Sigmoid colon (tissue), 4 donors: ENCODE results near the gene ANKS4B.

Experiments used
- CTCF ChIP-seq, 4 experiments: fragments of 450-650 bp in 3 of 4; fragments of 200-600 bp in 1 of 4; IDR thresholded peaks; one replicate each; pipeline ENCODE4 v1.5.1; 2016 to 2019; ENCODE audit warnings: antibody characterized with exemption in 4 of 4, mild to moderate bottlenecking in 3 of 4, moderate library complexity in 2 of 4
- EP300 ChIP-seq, 4 donors: sonication (generic); formaldehyde crosslinking; IDR thresholded peaks; one replicate each; pipeline ENCODE4 v1.6.1; 2017; ENCODE audit warnings: antibody characterized with exemption in 4 of 4
- POLR2A ChIP-seq, 2 donors: fragments of 450-650 bp; IDR thresholded peaks; one replicate each; pipeline ENCODE4 v1.6.1; 2016; ENCODE audit warnings: antibody characterized with exemption in 2 of 2, mild to moderate bottlenecking in 2 of 2, moderate library complexity in 2 of 2
- POLR2AphosphoS5 ChIP-seq, 4 donors: sonication (generic); formaldehyde crosslinking; IDR thresholded peaks; one replicate each; pipeline ENCODE4 v1.6.1; 2017; ENCODE audit warnings: antibody characterized with exemption in 4 of 4

GRCh38 chr16:21277045-21277926, 43.8 kb downstream of the ANKS4B start:
- no peak for TF ChIP-seq CTCF (IDR thresholded peaks at IDR 0.05)
- no peak for TF ChIP-seq POLR2AphosphoS5 (IDR thresholded peaks at IDR 0.05)
- no peak for TF ChIP-seq POLR2A (IDR thresholded peaks at IDR 0.05)
- TF ChIP-seq EP300 (IDR thresholded peaks at IDR 0.05), result no peak
